ENCODE results near the gene TMEFF1. TPM values are rescaled to one million over a fixed set of nuclear protein-coding genes. Genes with fewer than 3 reads are reported as not detected.

TMEFF1 gene
- total RNA-seq, 1 experiment from 2014 or later, result 1.7 TPM

DNA sequence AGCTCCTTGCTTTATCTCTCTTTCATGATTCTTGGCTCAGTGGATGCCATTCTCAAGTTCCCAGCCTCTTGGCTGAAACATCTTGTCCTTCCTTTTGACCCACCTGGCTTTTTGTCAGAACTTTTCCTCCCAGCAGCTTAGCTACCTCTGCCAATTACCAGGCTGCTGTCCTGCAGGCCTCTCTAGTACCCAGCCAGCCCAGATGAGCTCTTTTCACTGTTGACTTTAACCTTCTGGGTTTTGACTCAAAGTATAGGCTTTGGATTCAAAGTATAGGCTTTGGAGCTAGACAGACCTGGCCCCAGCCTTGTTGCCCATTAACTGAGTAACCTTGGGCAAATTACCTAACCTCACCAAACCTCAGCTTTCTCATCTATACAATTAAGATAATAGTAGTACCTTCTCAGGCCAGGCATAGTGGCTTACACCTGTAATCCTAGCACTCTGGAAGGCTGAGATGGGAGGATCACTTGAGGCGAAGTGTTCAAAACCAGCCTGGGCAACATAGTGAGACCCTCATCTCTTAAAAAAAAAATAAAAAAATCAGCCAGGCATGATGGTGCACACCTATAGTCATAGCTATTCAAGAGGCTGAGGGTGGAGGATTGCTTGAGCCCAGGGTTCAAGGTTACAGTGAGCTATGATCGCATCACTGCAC is 6.6 kb upstream of the TMEFF1 start:
- no peak for DNase-seq
- Mint-ChIP-seq H3K27ac (ENCODE audit: unreplicated experiment) (no peak overlapping the region), H3K27me3 (ENCODE audit: unreplicated experiment) (no peaks in the 10 kb centered on the region), H3K4me3 (ENCODE audit: low read depth, unreplicated experiment) (no peak overlapping the region), H3K9me3 (ENCODE audit: low read depth, unreplicated experiment) (no peaks in the 10 kb centered on the region), H3K4me1 (ENCODE audit: low read depth, unreplicated experiment) (no peaks in the 10 kb centered on the region), H3K36me3 (ENCODE audit: insufficient read depth, unreplicated experiment) (no peaks in the 10 kb centered on the region)
- BruUV-seq (replicated peaks), result no TSS peak
- TF ChIP-seq, protein P1, sequence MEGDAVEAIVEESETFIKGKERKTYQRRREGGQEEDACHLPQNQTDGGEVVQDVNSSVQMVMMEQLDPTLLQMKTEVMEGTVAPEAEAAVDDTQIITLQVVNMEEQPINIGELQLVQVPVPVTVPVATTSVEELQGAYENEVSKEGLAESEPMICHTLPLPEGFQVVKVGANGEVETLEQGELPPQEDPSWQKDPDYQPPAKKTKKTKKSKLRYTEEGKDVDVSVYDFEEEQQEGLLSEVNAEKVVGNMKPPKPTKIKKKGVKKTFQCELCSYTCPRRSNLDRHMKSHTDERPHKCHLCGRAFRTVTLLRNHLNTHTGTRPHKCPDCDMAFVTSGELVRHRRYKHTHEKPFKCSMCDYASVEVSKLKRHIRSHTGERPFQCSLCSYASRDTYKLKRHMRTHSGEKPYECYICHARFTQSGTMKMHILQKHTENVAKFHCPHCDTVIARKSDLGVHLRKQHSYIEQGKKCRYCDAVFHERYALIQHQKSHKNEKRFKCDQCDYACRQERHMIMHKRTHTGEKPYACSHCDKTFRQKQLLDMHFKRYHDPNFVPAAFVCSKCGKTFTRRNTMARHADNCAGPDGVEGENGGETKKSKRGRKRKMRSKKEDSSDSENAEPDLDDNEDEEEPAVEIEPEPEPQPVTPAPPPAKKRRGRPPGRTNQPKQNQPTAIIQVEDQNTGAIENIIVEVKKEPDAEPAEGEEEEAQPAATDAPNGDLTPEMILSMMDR (IDR thresholded peaks at IDR 0.05; ENCODE audit: unreplicated experiment), result no peak
- CTCF ChIA-PET, result interaction anchor here (0.5 to 0.7 kb wide), 3 partner anchors 243 to 858 kb away, joined by 3 read pairs; no protein-coding TSS in a partner anchor
- intact Hi-C loops (cut with micrococcal nuclease; ENCODE audit: unreplicated experiment), result no loop called here

DNA sequence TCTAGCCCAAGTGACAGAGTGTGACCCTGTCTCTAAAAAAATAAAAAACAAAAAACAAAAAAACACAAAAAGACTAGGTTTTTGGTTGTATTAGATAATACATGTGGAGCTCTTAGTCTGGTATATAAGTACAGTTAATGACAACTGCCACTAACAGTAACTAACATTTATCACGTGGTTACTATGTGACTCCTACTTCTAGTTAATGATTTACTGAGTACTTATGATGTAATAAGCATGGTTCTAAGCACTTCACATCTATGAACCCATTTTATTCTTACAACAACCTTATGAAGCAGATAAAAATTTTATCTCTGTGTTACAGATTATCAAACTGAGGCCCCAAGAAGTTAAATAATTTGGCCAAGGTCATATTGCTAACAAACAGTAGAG is 6.1 kb upstream of the TMEFF1 start:
- CTCF ChIA-PET, result interaction anchor here (0.5 to 0.7 kb wide), 3 partner anchors 244 to 857 kb away, joined by 3 read pairs; no protein-coding TSS in a partner anchor
- Mint-ChIP-seq H3K4me3 (ENCODE audit: low read depth, unreplicated experiment) (no peak overlapping the region), H3K27ac (ENCODE audit: unreplicated experiment) (no peak overlapping the region), H3K9me3 (ENCODE audit: low read depth, unreplicated experiment) (no peaks in the 10 kb centered on the region), H3K27me3 (ENCODE audit: unreplicated experiment) (no peaks in the 10 kb centered on the region), H3K4me1 (ENCODE audit: low read depth, unreplicated experiment) (no peaks in the 10 kb centered on the region), H3K36me3 (ENCODE audit: insufficient read depth, unreplicated experiment) (no peaks in the 10 kb centered on the region)
- BruUV-seq (replicated peaks), result no TSS peak
- DNase-seq, result no peak
- intact Hi-C loops (cut with micrococcal nuclease; ENCODE audit: unreplicated experiment), result no loop called here
- TF ChIP-seq, protein P1 (IDR thresholded peaks at IDR 0.05; ENCODE audit: unreplicated experiment), result no peak

DNA sequence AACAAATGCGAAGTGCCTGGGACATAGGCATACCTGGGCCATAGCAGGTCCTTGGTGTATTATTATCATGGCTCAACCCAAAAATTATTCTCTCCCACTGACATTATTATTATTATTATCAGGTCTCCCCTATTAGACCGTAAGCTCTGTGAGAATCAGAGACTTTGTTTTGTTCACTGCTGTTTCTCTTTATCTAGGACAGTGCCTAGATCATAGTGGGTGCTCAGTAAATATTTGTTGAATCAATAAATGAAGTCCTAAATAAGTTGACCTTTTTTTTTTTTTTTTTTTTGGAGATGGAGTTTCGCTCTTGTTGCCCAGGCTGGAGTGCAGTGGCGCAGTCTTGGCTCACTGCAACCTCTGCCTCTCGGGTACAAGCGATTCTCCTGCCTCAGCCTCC is 4.9 kb upstream of the TMEFF1 start:
- intact Hi-C loops (cut with micrococcal nuclease; ENCODE audit: unreplicated experiment), result no loop called here
- Mint-ChIP-seq H3K4me3 (ENCODE audit: low read depth, unreplicated experiment) (no peak overlapping the region), H3K4me1 (ENCODE audit: low read depth, unreplicated experiment) (no peaks in the 10 kb centered on the region), H3K36me3 (ENCODE audit: insufficient read depth, unreplicated experiment) (no peaks in the 10 kb centered on the region), H3K9me3 (ENCODE audit: low read depth, unreplicated experiment) (no peaks in the 10 kb centered on the region), H3K27ac (ENCODE audit: unreplicated experiment) (no peak overlapping the region), H3K27me3 (ENCODE audit: unreplicated experiment) (no peaks in the 10 kb centered on the region)
- BruUV-seq (replicated peaks), result no TSS peak
- TF ChIP-seq, protein P1 (IDR thresholded peaks at IDR 0.05; ENCODE audit: unreplicated experiment), result no peak
- no peak for DNase-seq
- CTCF ChIA-PET, result no interaction called here

DNA sequence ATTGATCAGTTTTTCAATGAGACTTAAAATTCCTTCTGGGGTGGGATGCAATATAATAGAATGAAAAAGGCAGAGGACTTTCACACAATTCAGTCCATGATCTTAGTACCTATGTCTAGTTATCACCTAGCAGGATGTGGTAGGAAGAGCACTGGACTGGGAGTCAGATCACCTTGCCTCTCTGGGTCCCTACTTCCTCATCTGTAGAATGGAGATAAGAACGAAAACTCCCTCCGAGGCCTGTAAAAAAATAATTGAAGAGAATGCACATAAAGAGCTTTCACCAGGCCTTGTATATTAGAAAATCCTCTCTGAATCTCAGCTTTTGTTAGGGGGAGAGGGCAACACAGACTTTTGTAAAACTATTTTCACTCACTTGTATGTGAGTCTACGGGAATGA is 681 bp upstream of the TMEFF1 start:
- TF ChIP-seq, protein P1 (IDR thresholded peaks at IDR 0.05; ENCODE audit: unreplicated experiment), result no peak
- no TSS peak for BruUV-seq (replicated peaks)
- Mint-ChIP-seq H3K27ac (ENCODE audit: unreplicated experiment) (no peak overlapping the region), H3K9me3 (ENCODE audit: low read depth, unreplicated experiment) (no peaks in the 10 kb centered on the region), H3K36me3 (ENCODE audit: insufficient read depth, unreplicated experiment) (peaks cover 11% of the 10 kb centered on the region), H3K4me3 (ENCODE audit: low read depth, unreplicated experiment) (peak overlapping the region; percentile 52), H3K4me1 (ENCODE audit: low read depth, unreplicated experiment) (peaks cover 10% of the 10 kb centered on the region), H3K27me3 (ENCODE audit: unreplicated experiment) (no peaks in the 10 kb centered on the region)
- intact Hi-C loops (cut with micrococcal nuclease; ENCODE audit: unreplicated experiment), result no loop called here
- CTCF ChIA-PET, result interaction anchor here (0.7 kb wide), 1 partner anchor 147 kb away, joined by 3 read pairs; no protein-coding TSS in a partner anchor
- DNase-seq, result no peak
